Uterus (tissue), 2 donors: Measurements from ENCODE around the gene ABL1.

ENCODE experiments used
- CTCF ChIP-seq, 4 experiments: fragments of 200-600 bp in 2 of 4; fragments of 450-650 bp in 2 of 4; sonication (generic) in 2 of 4; IDR thresholded peaks; one replicate each; pipeline ENCODE4 v1.5.1; 2016 to 2019; ENCODE audit warnings: antibody characterized with exemption in 4 of 4, mild to moderate bottlenecking in 2 of 4, moderate library complexity in 1 of 4
- POLR2A ChIP-seq, 2 donors: fragments of 450-650 bp; IDR thresholded peaks; one replicate each; pipeline ENCODE4 v1.6.1; 2016; ENCODE audit warnings: antibody characterized with exemption in 2 of 2, mild to moderate bottlenecking in 1 of 2, moderate library complexity in 1 of 2

DNA sequence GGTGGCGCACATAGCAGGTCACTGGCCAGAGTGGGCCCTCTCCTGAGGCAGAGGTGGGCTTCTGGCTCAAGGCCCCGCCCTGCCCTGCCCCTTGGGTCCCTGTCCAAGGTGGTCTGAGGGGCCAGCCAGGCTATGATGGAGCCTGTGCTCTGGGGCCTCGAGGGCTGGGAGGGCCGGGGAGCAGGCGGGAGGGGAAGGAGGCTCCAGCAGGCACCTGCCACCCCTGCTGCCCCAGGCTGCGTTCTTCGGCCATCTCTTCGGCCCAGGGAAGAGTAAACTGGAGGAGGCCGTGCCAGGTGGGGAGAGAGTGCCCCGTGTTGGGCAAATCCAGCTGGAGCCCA lies 89.4 kb downstream of the ABL1 start:
- TF ChIP-seq CTCF (IDR thresholded peaks at IDR 0.05), result no peak
- TF ChIP-seq POLR2A (IDR thresholded peaks at IDR 0.05), result no peak
